AG20443 (cell line): ENCODE measurements around the gene TCF19.
"Not testable (repeated sequence)": the region's sequence is repeated elsewhere in the genome, so short reads cannot be mapped to it uniquely, and the experiment has no call there.

ENCODE experiments used
- DNase-seq: peaks from one replicate; pipeline ENCODE4 v3.0.0; 2012; ENCODE audit warnings: low spot score, mixed read lengths

The TCF19 gene

DNA sequence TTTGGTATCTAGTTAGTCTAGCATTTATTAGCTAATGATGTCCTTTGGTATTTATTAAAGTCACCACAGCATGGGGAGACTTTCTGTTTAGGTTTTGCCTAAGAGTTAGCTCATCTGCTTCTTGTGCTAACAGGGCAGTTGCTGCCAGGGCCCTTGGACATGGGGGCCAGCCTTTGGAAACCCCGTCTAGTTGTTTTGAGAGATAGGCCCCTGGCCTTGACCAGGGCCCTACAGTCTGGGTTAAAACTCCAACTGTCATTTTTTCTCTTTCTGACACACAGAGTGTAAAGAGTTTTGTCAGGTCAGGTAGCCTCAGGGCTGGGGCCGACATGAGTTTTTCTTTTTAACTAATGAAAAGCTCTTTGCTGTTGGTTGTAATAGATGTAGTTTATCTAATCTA lies 24.9 kb downstream of the TCF19 start:
- DNase-seq = not testable (repeated sequence)

DNA sequence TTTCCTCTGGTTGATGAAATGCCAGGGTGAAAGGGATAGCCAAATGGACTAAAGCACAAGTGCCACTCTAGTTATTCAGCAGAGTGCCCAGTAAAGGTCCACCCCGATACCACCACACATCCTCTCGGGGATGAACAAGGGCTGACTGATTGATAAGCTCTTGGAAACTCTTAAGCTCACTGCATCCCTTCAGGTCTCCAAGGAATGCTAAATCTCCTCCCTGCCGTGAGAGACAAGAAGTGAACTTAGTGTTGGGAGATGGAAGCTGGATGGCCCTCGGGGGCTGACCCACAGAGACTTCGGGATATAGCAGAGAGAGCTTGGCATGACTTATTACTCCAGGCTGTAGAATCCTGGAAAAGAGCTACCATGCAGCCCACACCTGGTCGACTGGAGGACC lies 25.5 kb downstream of the TCF19 start:
- DNase-seq = not testable (repeated sequence)

DNA sequence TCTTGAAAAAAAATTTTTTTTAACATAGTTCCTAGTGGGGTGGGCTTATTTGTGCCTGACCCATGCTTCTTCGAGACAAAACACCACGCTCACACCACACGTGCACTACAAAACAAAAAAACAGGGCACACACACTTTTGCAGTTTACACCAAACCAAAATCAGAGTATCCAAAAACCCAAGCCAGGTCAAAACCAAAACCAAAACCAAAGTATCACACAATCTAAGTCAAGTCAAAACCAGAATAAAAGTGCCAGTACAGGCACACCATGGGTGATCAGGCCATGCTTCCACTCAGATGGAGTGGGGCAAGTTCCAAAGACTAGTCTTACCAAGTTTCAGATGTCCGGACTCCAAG lies 27.3 kb downstream of the TCF19 start:
- DNase-seq = not testable (repeated sequence)

DNA sequence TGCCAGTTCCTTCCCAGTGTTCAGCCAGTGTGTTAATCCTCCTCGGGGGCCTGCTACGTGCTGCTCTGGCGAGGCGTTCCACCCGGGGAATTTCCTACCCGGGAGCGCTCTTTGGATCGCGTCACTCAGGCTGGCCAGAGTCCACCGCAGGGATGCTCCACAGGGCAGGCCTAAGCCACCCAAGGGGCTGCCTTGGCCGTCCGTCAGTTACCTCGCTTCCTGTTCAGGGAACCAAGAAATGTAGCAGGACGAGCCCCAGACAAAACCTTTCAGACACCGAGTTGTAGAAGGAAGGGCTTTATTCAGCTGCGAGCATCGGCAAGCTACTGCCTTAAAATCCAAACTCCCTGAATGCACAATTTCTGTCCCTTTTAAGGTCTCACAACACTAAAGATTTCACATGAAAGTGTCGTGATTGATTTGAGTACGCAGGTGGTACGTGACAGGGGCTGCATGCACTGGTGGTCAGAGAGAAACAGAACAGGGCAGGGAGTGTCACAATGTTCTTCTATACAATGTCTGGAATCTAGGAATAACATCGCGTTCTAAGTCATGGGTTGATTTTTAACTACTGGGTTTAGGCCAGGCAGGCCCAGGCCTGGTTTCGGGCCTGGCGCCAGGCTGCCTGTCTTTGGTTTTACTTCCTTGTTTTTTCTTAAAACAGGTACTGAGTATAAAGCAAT lies 27.8 kb downstream of the TCF19 start:
- DNase-seq = no peak

DNA sequence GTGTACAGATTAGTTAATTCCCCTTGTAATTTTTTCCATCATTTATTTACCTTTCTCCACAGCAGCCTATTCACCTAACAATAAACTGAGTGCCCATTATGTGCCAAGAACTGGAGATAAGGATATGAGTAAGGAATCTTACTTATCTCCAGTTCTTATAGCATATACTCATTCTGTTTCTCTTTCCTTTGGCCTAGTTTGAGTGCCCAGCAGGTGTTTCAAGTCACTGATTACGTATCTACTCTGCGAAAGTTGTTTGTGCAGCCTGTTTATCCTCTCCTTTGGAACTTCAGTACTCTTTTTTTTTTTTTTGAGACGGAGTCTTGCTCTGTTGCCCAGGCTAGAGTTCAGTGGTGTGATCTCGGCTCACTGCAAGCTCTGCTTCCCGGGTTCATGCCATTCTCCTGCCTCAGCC lies 29.4 kb downstream of the TCF19 start:
- no peak for DNase-seq

DNA sequence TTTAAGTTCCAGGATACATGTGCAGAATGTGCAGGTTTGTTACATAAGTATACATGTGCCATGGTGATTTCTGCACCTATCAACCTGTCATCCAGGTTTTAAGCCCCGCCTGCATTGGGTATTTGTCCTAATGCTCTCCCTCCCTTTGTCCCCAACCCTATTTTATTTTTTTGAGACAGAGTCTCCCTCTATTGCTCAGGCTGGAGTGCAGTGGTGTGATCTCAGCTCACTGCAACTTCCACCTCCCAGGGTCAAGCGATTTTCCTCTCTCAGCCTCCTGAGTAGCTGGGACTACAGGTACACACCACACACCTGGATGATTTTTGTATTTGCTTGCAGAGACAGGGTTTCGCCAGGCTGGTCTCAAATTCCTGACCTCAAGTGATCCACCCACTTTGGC lies 30.8 kb downstream of the TCF19 start:
- DNase-seq = not testable (repeated sequence)

DNA sequence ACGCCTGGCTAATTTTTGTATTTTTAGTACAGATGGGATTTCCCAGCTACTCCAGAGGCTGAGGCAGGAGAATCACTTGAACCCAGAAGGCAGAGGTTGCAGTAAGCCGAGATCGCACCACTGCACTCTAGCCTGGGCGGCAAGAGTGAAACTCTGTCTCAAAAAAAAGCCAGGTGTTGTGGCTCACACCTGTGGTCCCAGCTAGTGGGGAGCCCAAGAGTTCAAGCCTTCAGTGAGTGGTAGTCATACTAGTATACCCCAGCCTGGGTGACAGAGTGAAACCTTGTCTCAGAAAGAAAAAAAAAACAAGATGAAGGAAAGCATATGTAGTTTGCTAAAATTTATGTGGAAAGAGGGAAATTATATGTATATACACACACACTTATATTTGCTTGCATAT lies 32.1 kb downstream of the TCF19 start:
- no peak for DNase-seq

DNA sequence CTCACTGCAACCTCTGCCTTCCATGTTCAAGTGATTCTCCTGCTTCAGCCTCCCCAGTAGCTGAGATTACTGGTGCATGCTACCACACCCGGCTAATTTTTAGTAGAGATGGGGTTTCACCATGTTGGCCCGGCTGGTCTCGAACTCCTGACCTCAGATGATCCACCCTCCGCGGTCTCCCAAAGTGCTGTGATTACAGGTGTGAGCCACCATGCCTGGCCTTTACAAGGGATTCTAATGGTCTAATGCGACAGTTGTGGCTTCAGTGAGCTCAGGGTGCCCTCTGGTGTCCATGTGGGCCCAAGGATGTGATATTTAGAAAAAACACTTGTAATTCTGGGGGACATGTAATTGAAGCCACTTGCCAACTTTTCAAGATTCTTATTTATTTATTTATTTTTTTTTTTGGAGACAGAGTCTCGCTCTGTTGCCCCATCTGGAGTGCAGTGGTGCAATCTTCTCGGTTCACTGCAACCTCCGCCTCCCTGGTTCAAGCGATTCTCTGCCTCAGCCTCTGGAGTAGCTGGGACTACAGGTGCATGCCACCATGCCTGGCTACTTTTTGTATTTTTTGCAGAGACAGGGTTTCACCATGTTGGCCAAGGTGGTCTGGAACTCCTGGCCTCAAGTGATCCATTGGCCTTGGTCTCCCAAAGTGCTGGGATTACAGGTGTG lies 34.2 kb downstream of the TCF19 start:
- peak; percentile 62 for DNase-seq

DNA sequence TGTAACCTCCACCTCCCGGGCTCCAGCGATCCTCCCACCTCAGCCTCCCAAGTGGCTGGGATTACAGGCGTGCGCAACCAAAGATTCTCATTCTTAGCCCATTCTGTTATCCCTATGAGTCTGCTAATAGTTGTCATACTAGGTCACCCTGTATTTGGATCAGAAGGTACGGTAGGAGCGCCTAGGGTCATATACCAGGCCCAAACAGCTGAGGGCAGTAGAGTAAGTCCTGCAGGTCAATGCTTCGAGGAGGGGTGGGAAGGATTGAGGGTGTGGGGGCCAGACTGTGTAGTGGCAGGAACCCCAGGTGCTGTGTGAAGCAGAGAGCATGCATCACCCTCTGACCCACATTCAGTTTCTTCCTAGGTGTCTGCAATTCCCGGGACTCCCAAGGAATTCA lies 34.8 kb downstream of the TCF19 start:
- no peak for DNase-seq

DNA sequence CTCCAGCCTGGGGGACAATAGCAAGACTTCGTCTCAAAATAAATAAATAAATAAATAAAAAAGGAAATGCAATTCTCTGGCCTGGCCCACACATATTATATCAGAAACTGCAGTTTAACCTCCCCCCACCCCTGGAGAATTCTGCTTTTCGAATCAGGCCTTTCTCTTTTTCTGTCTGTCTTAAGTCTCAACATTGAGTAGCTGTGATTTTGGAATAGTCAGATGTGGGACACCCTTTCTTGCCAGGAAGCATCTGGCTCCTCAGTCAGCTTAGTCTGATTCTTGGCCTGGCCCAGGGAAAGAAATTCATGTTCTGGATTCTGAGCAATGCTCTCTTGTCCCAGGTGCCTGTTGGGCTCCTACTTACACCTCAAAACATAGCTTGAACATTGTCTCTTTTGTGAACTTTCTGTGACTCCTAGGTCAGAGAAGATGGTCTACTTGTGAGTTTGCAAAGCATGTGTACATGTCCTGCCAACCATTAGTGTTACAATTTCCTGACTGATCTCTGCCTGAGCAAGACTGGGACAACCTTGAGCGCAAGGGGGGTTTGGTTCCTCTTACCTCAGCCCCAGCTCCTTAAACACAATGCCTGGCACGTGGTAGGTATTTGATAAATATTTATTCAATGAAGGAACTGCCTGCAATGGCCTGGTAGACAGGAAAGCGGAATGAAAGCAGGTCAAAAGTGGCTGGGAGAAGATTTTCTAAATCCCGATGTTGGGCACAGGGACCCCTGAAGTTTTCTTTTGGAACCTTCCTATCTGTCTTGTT lies 35.9 kb downstream of the TCF19 start:
- DNase-seq = no peak

DNA sequence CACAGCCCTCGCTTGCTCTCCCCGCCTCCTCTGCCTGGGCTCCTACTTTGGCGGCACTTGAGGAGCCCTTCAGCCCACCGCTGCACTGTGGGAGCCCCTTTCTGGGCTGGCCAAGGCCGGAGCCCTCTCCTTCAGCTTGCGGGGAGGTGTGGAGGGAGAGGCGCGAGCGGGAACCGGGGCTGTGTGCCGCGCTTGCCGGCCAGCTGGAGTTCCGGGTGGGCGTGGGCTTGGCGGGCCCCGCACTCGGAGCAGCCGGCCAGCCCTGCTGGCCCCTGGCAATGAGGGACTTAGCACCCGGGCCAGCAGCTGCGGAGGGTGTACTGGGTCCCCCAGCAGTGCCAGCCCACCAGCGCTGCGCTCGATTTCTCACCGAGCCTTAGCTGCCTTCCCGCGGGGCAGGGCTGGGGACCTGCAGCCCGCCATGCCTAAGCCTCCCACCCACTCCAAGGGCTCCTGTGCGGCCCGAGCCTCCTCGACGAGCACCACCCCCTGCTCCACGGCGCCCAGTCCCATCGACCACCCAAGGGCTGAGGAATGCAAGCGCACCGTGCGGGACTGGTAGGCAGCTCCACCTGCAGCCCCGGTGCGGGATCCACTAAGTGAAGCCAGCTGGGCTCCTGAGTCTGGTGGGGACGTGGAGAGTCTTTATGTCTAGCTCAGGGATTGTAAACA lies 37.1 kb downstream of the TCF19 start:
- DNase-seq = not testable (repeated sequence)

DNA sequence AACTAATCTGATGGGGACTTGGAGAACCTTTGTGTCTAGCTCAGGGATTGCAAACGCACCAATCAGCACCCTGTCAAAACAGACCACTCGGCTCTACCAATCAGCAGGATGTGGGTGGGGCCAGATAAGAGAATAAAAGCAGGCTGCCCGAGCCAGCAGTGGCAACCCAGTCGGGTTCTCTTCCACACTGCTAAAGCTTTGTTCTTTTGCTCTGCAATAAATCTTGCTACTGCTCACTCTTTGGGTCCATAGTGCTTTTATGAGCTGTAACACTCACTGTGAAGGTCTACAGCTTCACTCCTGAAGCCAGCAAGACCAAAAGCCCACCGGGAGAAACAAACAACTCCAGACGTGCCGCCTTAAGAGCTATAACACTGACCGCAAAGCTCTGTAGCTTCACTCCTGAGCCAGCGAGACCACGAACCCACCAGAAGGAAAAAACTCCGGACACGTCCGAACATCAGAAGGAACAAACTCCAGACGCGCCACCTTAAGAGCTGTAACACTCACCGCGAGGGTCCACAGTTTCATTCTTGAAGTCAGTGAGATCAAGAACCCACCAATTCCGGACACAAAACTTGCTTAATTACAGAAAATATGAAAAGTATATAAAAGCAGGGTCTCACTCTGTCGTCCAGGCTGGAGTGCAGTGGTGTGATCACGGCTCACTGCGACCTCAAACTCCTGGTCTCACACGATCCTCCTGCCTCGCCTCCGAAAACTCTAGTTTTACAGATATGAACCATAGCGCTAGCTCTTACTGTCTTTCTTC lies 38.0 kb downstream of the TCF19 start:
- not testable (repeated sequence) for DNase-seq

DNA sequence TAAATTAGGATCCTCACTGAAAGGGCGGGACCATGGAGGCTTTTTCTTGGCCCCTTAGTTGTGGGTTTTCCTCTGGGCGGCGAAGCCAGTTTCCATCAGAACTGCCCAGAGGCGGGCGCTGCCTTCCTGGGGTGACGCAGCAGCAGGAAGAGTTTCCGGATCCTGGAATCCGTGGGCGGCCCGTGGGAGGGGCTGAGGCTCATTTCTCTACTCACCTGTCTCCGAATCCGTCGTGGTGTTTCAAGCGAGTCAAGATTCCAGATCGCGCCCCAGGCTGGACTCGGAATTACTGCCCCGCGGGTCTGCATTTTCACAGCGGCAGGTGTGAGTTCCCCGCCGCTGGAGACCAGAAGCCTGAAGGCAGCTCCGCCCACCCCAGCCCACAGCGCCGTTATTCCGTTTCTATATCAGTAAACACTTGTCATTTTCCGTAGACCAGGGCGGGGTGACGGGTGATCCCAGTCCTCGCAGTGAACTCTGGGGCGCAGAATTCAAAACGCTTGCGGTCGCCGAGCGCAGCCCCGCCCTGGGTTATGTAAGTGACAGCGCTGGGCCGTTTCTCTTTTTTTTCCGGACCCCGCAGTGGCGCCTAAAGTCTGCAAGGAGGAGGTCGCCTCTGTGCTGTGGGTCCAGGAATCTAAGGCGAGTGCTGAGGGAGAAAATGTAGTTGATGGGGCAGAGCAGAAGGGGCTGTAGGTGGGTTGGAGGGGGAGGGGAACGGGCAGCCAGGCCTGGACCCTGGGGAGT lies 39.3 kb downstream of the TCF19 start:
- peak; percentile 77 for DNase-seq

DNA sequence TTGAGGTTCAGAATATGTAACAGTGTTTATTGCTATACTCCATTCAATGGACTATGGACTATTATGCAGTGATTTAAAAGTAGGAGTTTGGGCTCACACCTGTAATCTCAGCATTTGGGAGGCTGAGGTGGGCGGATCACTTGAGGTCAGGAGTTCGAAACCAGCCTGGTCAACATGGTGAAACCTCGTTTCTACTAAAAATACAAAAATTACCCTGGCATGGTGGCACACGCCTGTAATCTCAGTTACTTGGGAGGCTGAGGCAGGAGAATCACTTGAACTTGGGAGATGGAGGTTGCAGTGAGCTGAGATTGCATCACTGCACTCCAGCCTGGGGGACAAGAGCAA lies 40.7 kb downstream of the TCF19 start:
- DNase-seq = not testable (repeated sequence)

DNA sequence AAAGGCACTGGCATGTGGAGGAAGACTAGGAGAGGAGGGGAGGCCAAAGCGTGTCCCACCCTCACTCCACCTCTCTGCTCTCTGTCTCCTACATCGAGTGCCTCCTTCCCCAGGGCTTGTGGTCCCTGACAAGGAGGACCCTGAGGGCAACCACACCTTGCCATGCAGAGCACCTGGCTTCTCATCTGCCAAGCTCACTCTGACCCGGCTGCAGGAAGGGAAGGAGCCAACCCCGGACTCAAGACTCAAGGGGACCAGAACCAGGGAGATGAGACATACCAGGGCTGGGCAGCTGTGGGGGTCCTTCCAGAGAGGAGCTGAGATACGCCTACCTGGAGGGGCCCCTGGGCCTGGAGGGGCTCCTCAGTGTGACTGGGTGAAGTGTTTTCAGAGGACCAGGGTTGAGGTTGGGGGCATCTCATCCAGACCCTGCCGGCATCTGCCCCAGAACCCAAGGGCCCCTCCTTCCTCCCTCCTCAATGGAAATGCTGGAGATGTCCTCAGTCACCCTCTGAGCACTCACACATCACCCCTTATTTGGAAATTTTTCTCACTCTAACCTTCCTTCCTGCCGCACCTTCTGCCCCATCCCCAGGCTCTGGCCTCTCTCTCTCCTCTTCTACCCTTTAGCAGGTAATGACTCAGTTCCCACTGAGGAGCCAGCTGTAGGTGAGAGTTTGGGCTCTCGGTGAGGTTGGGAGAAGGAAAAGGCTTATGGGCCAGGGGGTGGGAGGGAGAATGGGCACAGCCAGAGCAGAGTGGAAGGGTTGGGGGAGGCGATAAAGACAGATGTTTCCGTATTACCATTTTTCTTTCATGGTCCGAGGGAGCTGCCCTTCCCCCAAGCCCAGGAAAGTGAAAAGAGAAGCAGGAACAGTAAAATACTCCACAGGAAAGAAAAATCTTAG lies 44.1 kb downstream of the TCF19 start:
- DNase-seq = no peak

DNA sequence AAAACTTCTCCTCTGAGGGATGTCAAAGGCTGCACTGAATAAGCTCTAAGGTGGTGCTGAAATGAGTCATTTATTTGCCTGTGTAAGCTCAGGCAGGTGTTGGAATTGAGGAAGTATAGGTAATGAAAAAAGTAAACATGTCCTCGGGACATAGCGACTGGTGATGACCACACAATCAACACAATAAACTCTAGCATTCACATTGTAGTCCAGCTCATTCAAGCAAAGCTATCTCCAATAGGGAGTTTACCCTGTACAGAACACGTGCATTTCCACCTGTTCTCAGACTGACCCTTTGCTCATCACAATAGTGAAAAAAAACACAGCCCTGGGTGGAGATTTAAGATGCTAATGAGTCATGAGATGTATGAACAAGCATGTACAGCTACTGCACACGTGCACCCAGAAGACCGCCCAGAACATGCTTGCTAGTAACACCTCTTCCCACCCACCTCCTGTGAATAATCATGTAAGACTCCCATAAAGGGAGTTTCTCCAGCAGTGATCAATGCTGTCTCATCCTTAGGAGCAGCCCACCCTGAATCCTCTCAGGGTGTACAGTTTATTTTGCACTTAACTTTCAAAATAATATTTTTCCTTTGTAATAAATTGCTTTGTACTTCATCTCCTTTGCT lies 45.1 kb downstream of the TCF19 start:
- peak; percentile 29 for DNase-seq

DNA sequence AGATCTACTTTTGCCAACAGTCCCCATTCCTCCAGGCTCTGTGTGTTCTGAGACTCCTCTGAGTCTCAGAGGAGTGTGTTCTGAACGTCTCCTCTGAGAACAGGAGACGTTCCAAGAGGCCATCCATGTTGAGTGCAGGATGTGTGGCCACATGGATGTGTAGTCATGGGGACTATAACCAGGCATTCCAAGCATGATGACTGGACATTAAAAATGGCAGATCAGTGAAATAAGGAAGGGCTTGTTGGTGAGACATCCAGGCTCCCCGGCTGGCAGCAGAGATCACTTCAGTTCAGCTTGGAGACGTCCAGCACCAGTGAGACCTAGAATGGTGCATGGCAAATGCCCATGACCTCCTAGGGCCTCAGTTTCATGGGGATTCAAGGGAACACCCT lies 46.4 kb downstream of the TCF19 start:
- peak; percentile 21 for DNase-seq

DNA sequence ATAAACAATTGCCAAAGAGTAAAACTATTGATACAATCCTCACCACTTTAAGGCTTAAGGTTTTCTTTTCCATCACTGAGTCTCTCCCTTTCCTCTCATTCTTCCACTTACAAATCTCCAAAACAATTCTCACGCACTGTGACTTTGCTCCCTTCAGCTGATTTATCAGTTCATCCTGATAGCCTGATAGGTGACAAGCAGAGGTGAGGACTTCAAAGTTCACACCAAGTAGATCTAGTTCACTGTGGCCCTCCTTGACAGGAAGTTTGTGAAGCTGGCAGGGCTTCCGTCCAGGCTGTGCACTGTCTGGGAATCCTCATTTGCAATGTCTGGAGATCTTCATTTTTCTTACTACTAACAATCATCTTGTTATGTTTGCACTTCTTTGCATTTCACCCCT lies 47.2 kb downstream of the TCF19 start:
- DNase-seq = no peak

DNA sequence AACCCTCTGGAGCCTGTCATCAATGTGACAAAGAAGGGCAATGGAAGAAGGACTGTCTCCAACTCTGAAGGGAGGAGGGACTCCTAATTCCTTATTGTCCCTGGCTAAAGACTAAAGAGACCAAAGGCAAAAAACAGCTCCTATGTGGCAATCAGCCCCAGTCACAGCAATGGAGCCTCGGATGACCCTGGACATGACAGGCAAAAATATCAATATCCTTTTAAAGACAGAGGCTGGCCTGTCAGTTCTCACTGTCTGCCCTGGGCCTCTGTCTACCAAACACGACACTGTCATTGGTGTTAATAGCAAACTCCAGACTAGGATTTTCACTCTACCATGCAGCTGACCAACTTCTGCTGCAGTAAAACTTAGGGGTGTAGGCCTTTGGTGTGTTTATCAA lies 50.1 kb downstream of the TCF19 start:
- no peak for DNase-seq

DNA sequence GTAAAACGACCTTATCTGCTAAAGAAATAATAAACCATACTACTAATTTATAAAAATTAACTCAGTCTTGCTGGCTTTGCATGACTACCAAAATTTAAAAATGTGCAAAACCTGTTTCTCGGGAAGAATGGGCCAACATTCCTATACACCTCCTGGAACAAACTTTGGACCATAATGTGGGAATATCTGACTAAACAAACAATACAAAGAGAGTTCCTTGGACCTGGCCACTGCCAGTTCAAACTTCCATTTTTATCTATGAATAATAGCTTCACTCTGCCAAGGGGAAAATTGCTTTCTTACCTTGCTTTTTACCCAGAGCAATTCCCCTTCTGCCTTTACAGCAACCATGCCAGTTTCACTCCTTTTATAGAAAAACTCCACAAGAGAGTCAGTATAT lies 50.7 kb downstream of the TCF19 start:
- no peak for DNase-seq
